ENCODE results near the gene BACE1-AS. TPM values are rescaled to one million over a fixed set of nuclear protein-coding genes. Genes with fewer than 3 reads are reported as not detected.

Gene BACE1-AS
- polyA plus RNA-seq, 2 of the 4 experiments (the other 2 are of a cell fraction), result 2.0 to 4.4 TPM

DNA sequence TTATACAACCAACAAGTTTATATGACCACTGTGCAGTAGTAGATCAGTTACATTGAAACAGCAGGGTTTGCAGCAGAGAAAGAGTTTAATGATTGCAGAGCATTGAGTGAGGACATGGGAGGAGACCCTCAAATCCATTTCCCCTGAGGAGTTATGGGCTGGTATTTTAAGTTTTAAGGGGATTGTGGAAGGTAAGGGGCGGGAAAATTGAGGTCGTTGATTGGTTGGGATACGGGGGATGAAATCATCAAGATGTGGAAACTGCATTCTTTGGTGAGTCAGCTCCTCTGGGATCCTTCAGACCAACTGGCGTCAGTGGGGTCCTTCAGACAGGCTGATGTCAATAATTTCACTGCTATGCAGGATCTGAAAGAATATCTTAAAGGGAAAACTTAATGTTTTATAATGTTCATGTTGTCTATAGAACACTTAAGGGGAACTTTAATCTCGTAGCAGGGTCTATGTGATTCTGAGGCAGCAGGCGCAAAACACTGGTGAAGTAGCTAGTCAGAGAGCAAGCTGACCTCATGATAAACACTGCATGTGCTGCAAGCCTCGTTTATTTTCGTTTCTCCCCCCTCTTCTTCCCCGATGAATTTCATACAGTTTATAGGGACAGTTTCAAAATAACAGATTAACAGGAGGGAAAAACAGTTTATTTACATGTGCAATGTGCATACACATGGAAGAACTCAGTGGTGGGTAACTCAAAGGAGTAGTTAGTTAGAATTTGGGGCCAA is 17.4 kb upstream of the BACE1-AS start (continued):
- TF ChIP-seq ZC3H11A (IDR thresholded peaks at IDR 0.05) (no peak), POLR2AphosphoS2 (conservative IDR thresholded peaks at IDR 0.05; ENCODE audit: low read length) (no peak), HOXB13 (CRISPR knock-in tag; IDR thresholded peaks at IDR 0.05; ENCODE audit: low read depth) (no peak)

DNA sequence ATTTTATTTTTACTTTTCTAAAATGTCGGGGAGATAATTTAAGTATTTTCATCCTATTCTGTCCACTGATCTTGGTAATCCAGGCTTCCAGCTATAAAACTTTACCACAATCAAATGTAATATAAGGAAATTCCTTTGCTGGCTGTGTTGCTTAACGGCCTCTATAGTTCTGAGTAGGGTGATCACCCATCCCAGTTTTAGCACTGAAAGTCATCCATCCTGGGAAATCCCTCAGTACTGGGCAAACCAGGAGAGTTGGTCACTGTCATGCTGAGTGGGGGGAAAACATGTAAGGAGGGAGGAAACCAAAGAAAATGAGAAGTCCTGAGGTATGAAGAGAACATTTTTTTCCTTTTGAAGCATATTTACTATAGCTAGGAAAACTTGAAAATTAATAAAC is 12.8 kb upstream of the BACE1-AS start:
- 90% methylated on average over 2 of the region's 2 CpGs for WGBS (ENCODE audit: missing lambda C conversion rate)
- ChIA-PET POLR2A (no interaction called here), CTCF (no interaction called here)
- Histone ChIP-seq H3K4me2 (no peak overlapping the region), H3K4me3 (no peak overlapping the region), H3K27ac (no peak overlapping the region), H3K4me1 (0 out of 3 replicates have a peak, but pooled peaks cover 7% of the 10 kb centered on the region), H3K9me3 (0 out of 3 replicates have a peak, but pooled peaks cover 2% of the 10 kb centered on the region)
- DNase-seq (ENCODE audit: low read depth in 1 of 2, low spot score in 1 of 2) (no peak), ATAC-seq (no peak), FAIRE-seq (no peak)
- no peak for TF ChIP-seq RFX5 (IDR thresholded peaks at IDR 0.05)
- TF ChIP-seq, protein P1, sequence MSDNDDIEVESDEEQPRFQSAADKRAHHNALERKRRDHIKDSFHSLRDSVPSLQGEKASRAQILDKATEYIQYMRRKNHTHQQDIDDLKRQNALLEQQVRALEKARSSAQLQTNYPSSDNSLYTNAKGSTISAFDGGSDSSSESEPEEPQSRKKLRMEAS (IDR thresholded peaks at IDR 0.05), result no peak
- no peak for TF ChIP-seq FOSB (CRISPR knock-in tag; IDR thresholded peaks at IDR 0.05)
- no peak for TF ChIP-seq ZSCAN20 (CRISPR knock-in tag; IDR thresholded peaks at IDR 0.05)
- TF ChIP-seq CEBPB (IDR thresholded peaks at IDR 0.05), result no peak
- TF ChIP-seq ZNF302 (CRISPR knock-in tag; IDR thresholded peaks at IDR 0.05), result no peak
- TF ChIP-seq, protein P2, sequence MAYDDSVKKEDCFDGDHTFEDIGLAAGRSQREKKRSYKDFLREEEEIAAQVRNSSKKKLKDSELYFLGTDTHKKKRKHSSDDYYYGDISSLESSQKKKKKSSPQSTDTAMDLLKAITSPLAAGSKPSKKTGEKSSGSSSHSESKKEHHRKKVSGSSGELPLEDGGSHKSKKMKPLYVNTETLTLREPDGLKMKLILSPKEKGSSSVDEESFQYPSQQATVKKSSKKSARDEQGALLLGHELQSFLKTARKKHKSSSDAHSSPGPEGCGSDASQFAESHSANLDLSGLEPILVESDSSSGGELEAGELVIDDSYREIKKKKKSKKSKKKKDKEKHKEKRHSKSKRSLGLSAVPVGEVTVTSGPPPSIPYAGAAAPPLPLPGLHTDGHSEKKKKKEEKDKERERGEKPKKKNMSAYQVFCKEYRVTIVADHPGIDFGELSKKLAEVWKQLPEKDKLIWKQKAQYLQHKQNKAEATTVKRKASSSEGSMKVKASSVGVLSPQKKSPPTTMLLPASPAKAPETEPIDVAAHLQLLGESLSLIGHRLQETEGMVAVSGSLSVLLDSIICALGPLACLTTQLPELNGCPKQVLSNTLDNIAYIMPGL (CRISPR knock-in tag; IDR thresholded peaks at IDR 0.05; ENCODE audit: borderline replicate concordance), result no peak

DNA sequence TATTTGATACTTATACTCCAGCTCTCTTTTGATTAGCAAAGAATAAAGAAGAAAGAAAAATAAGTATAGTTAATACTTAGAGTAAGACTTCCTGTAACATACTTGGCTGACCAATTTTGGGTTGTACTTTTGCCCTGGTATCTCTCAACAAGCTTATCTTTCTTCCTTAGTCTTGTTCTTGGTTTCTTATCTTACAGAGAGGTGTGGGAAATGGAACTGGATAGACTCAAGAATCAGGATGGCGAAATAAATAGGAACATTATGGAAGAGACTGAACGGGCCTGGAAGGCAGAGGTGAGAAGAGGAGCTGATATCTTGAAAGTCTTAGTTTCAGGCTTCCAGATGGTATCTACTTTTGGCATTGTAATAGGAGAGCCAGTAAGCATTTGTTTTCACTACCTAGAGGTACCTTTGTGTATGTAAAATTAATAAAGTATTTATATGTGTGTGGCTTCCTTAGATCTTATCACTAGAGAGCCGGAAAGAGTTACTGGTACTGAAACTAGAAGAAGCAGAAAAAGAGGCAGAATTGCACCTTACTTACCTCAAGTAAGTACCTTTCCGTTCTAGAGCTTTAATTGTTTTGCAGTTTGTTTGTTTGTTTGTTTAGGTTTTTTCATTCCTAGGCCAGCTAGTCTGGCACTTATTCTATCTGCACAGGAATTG is 11.3 kb upstream of the BACE1-AS start:
- Histone ChIP-seq H3K27ac (no peak overlapping the region), H3K4me2 (no peak overlapping the region), H3K4me1 (0 out of 3 replicates have a peak, but pooled peaks cover 7% of the 10 kb centered on the region), H3K4me3 (no peak overlapping the region), H3K9me3 (no peaks in the 10 kb centered on the region)
- CTCF ChIA-PET, result interaction anchor here (0.8 kb wide), 1 partner anchor 8 kb away, joined by 3 read pairs; no protein-coding TSS in a partner anchor
- TF ChIP-seq SMC3 (IDR thresholded peaks at IDR 0.05), result no peak
- TF ChIP-seq, protein P3, sequence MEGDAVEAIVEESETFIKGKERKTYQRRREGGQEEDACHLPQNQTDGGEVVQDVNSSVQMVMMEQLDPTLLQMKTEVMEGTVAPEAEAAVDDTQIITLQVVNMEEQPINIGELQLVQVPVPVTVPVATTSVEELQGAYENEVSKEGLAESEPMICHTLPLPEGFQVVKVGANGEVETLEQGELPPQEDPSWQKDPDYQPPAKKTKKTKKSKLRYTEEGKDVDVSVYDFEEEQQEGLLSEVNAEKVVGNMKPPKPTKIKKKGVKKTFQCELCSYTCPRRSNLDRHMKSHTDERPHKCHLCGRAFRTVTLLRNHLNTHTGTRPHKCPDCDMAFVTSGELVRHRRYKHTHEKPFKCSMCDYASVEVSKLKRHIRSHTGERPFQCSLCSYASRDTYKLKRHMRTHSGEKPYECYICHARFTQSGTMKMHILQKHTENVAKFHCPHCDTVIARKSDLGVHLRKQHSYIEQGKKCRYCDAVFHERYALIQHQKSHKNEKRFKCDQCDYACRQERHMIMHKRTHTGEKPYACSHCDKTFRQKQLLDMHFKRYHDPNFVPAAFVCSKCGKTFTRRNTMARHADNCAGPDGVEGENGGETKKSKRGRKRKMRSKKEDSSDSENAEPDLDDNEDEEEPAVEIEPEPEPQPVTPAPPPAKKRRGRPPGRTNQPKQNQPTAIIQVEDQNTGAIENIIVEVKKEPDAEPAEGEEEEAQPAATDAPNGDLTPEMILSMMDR (IDR thresholded peaks at IDR 0.05), result no peak
- no peak for TF ChIP-seq SREBF2 (IDR thresholded peaks at IDR 0.05)
- no peak for TF ChIP-seq MAFK (IDR thresholded peaks at IDR 0.05; ENCODE audit: partially characterized antibody)
- no peak for TF ChIP-seq TFCP2L1 (CRISPR knock-in tag; IDR thresholded peaks at IDR 0.05)
- no peak for TF ChIP-seq FOXS1 (CRISPR knock-in tag; IDR thresholded peaks at IDR 0.05)
- TF ChIP-seq, protein P4, sequence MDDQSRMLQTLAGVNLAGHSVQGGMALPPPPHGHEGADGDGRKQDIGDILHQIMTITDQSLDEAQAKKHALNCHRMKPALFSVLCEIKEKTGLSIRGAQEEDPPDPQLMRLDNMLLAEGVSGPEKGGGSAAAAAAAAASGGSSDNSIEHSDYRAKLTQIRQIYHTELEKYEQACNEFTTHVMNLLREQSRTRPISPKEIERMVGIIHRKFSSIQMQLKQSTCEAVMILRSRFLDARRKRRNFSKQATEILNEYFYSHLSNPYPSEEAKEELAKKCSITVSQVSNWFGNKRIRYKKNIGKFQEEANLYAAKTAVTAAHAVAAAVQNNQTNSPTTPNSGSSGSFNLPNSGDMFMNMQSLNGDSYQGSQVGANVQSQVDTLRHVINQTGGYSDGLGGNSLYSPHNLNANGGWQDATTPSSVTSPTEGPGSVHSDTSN (IDR thresholded peaks at IDR 0.05), result no peak
- TF ChIP-seq ZNF302 (CRISPR knock-in tag; IDR thresholded peaks at IDR 0.05), result no peak
- TF ChIP-seq ESRRA (IDR thresholded peaks at IDR 0.05; ENCODE audit: borderline replicate concordance, low read length), result no peak
- TF ChIP-seq, protein P2 (CRISPR knock-in tag; IDR thresholded peaks at IDR 0.05; ENCODE audit: borderline replicate concordance), result no peak
- POLR2A ChIA-PET, result no interaction called here
- no peak for ATAC-seq
- WGBS (ENCODE audit: missing lambda C conversion rate), result 90% methylated on average over 4 of the region's 4 CpGs
- FAIRE-seq, result no peak
- DNase-seq (ENCODE audit: low read depth in 1 of 2, low spot score in 1 of 2), result no peak

All from A549 (cell line).